ES-I3 (cell line): ENCODE results near the gene AREL1.
"Not testable (repeated sequence)": the region's sequence is repeated elsewhere in the genome, so short reads cannot be mapped to it uniquely, and the experiment has no call there.

Source experiments
- H3K36me3 ChIP-seq: 2 replicates; pipeline ENCODE4 v1.6.1; 2013; ENCODE audit warnings: mild to moderate bottlenecking, low read length, control low read depth, moderate library complexity; ENCODE audit not compliant: insufficient read depth
- H3K4me1 ChIP-seq: 2 replicates; pipeline ENCODE4 v1.6.1; 2013; ENCODE audit warnings: mild to moderate bottlenecking, control low read depth, low read length; ENCODE audit not compliant: insufficient read depth
- H3K9ac ChIP-seq: 2 replicates; pipeline ENCODE4 v1.6.1; 2013; ENCODE audit warnings: low read depth, mild to moderate bottlenecking, low read length, moderate library complexity
- H3K9me3 ChIP-seq: 2 replicates; pipeline ENCODE4 v1.6.1; 2013; ENCODE audit warnings: mild to moderate bottlenecking, low read length, moderate library complexity; ENCODE audit not compliant: control insufficient read depth, insufficient read depth

Gene AREL1

GRCh38 chr14:74712499-74713394 is at the start of gene AREL1, which contains the start of gene FCF1:
Gene AREL1 (minus strand): TSS chr14:74713080. CDS start chr14:74685615, 27,465 bp downstream.
Gene FCF1 (plus strand): TSS chr14:74713144. CDS start chr14:74713198, 54 bp downstream.
- Histone ChIP-seq H3K9me3 (no peaks in the 10 kb centered on the region), H3K9ac (peak within 1 kb of the TSS; percentile 78), H3K4me1 (0 out of 2 replicates have a peak, but pooled peaks cover 3% of the 10 kb centered on the region), H3K36me3 (peaks cover 11% of the 10 kb centered on the region)

GRCh38 chr14:74758505-74758904 is 45.6 kb upstream of the AREL1 start:
- H3K9me3 ChIP-seq, H3K36me3 ChIP-seq, H3K4me1 ChIP-seq, H3K9ac ChIP-seq: not testable (repeated sequence)

- peaks cover 5% of the 10 kb centered on the region; the same call in 1 of the 2 replicates for H3K9me3 ChIP-seq
Observed at GRCh38 chr14:74756326-74756725, 43.4 kb upstream of the AREL1 start.

GRCh38 chr14:74754899-74755298 is 42.0 kb upstream of the AREL1 start:
- Histone ChIP-seq H3K4me1 (no peaks in the 10 kb centered on the region), H3K9ac (no peak overlapping the region), H3K36me3 (no peaks in the 10 kb centered on the region), H3K9me3 (peaks cover 5% of the 10 kb centered on the region; the same call in 1 of the 2 replicates)

More at GRCh38 chr14:74756326-74756725, 43.4 kb upstream of the AREL1 start:
- Histone ChIP-seq H3K9ac (no peak overlapping the region), H3K36me3 (no peaks in the 10 kb centered on the region), H3K4me1 (no peaks in the 10 kb centered on the region)

GRCh38 chr14:74754157-74754556 is 41.3 kb upstream of the AREL1 start:
- no peaks in the 10 kb centered on the region for H3K36me3 ChIP-seq
- no peaks in the 10 kb centered on the region for H3K4me1 ChIP-seq
- H3K9me3 ChIP-seq, result peaks cover 5% of the 10 kb centered on the region; the same call in 1 of the 2 replicates
- H3K9ac ChIP-seq, result no peak overlapping the region

GRCh38 chr14:74747237-74747636 is 34.4 kb upstream of the AREL1 start:
- Histone ChIP-seq H3K9ac (no peak overlapping the region), H3K9me3 (no peaks in the 10 kb centered on the region), H3K4me1 (no peaks in the 10 kb centered on the region), H3K36me3 (no peaks in the 10 kb centered on the region)

- no peak overlapping the region for H3K9ac ChIP-seq
- peaks cover 4% of the 10 kb centered on the region; the same call in 1 of the 2 replicates for H3K36me3 ChIP-seq
- no peaks in the 10 kb centered on the region for H3K9me3 ChIP-seq
Observed at GRCh38 chr14:74739293-74740030, 26.6 kb upstream of the AREL1 start.

GRCh38 chr14:74737753-74738325 is 25.0 kb upstream of the AREL1 start:
- Histone ChIP-seq H3K4me1 (no peaks in the 10 kb centered on the region), H3K9ac (no peak overlapping the region), H3K9me3 (no peaks in the 10 kb centered on the region), H3K36me3 (peaks cover 4% of the 10 kb centered on the region; the same call in 1 of the 2 replicates)

More at GRCh38 chr14:74739293-74740030, 26.6 kb upstream of the AREL1 start:
- H3K4me1 ChIP-seq, result no peaks in the 10 kb centered on the region

GRCh38 chr14:74735125-74735524 is 22.2 kb upstream of the AREL1 start:
- H3K9ac ChIP-seq, result no peak overlapping the region
- peaks cover 4% of the 10 kb centered on the region; the same call in 1 of the 2 replicates for H3K36me3 ChIP-seq
- H3K4me1 ChIP-seq, result no peaks in the 10 kb centered on the region
- H3K9me3 ChIP-seq, result no peaks in the 10 kb centered on the region

- Histone ChIP-seq H3K9me3 (no peaks in the 10 kb centered on the region), H3K4me1 (no peaks in the 10 kb centered on the region), H3K36me3 (peaks cover 4% of the 10 kb centered on the region; the same call in 1 of the 2 replicates), H3K9ac (no peak overlapping the region)
Observed at GRCh38 chr14:74733221-74733620, 20.3 kb upstream of the AREL1 start.

- Histone ChIP-seq H3K36me3 (peaks cover 4% of the 10 kb centered on the region; the same call in 1 of the 2 replicates), H3K9ac (no peak overlapping the region), H3K9me3 (no peaks in the 10 kb centered on the region), H3K4me1 (no peaks in the 10 kb centered on the region)
Observed at GRCh38 chr14:74732387-74732786, 19.5 kb upstream of the AREL1 start.

- no peaks in the 10 kb centered on the region for H3K4me1 ChIP-seq
- peaks cover 7% of the 10 kb centered on the region for H3K36me3 ChIP-seq
- no peak overlapping the region for H3K9ac ChIP-seq
- no peaks in the 10 kb centered on the region for H3K9me3 ChIP-seq
Observed at GRCh38 chr14:74723134-74723533, 10.3 kb upstream of the AREL1 start.

GRCh38 chr14:74720526-74720925 is 7.6 kb upstream of the AREL1 start:
- H3K9ac ChIP-seq, result no peak overlapping the region
- H3K9me3 ChIP-seq, result no peaks in the 10 kb centered on the region
- peaks cover 12% of the 10 kb centered on the region for H3K36me3 ChIP-seq
- H3K4me1 ChIP-seq, result no peaks in the 10 kb centered on the region

- H3K36me3 ChIP-seq, result peaks cover 12% of the 10 kb centered on the region
- no peaks in the 10 kb centered on the region for H3K9me3 ChIP-seq
- H3K4me1 ChIP-seq, result 0 out of 2 replicates have a peak, but pooled peaks cover 3% of the 10 kb centered on the region
- H3K9ac ChIP-seq, result peak overlapping the region; percentile 78
Observed at GRCh38 chr14:74713395-74713735, 485 bp upstream of the AREL1 start.
